GM19193 (cell line): ENCODE results near the gene GSPT1.
A peak's percentile ranks its signal among the peaks of the same experiment; 100 is the strongest.

Source experiments
- POLR2A ChIP-seq: IDR thresholded peaks from 4 replicates; pipeline ENCODE4 v1.6.1; 2011; ENCODE audit not compliant: insufficient read depth, insufficient read length; ENCODE audit errors: extremely low read depth

GSPT1 gene

DNA sequence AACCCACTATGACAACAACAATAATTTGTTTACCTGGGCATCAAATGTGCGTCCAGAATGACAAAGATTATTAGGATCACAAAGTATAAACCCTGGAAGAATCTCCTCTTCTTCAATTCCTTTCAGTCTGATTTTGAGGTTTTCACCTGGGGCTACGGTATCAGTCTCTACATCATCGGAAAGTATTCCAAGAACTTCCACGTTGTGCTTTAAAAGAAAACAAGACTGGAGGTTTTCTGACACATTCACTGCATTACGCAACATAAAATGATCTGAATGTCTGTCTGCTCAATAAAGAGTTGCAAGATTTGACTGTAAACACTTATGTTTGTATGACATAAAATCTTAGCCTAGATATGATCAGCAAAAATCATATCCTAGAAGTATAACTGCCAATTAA is 38.4 kb downstream of the GSPT1 start:
- TF ChIP-seq POLR2A: no peak

DNA sequence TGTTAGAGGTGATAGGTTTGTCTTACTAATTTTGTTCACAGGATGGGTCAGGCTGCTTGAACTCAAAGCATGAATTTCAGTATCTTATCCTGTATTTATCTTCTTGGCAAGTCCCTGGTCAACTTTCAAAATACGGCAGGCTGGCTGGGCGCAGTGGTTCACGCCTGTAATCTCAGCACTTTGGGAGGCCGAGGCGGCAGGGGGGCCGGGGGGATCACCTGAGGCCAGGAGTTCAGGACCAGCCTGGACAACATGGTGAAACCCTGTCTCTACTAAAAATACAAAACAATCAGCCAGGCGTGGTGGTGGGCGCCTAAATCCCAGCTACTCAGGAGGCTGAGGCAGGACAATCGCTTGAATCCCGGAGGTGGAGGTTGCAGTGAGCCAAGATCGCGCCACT is 39.5 kb downstream of the GSPT1 start:
- TF ChIP-seq POLR2A: no peak

DNA sequence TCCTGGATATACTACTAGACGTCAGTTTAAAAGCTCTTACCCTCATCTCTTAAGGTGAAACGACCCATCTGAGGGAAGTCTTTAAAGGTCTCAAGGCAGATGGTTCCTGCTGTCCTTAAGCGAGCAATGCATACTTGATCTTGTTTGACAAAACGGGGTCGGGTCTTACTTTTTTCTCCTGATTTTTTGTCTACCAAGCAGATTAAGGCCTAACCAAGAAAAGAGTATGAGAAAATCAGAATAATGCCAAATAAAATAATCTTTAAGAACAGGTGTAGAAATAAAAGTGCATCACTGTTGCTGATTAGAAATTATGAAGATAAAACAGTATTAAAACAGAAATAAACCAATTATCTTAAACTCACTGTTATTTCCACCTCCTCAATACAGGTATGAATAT is 40.0 kb downstream of the GSPT1 start:
- TF ChIP-seq POLR2A: no peak

DNA sequence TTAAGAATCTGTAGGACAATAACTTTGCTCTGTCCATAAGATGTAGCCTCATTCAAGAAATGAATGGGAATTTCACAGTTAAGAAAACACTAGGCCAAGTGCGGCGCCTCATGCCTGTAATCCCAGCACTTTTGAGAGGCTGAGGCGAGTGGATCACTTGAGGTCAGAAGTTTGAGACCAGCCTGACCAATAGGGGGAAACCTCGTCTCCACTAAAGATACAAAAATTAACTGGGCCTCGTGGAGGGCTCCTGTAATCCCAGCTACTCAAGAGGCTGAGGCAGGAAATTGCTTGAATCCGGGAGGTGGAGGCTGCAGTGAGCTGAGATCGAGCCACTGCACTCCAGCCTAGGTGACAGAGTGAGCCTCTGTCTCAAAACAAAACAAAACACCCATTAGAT is 44.6 kb downstream of the GSPT1 start:
- no peak for TF ChIP-seq POLR2A

DNA sequence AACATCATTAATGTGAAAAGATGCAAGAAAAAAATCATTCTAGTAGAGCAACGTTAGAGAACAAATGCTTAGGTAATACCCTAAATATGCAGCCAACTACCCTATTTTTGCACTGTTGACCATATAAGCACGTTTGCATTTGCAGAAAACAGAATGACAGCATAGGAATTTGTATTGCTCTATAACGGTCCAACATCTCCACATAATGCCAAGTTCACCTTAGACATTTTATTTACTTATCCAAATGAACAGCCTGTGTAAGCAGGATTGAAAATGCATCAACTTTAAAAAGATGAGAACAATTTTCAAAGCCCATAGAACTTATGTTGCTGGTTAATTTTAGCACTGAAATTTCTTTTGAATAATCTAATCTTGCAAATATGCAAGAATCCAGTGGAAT is 45.4 kb downstream of the GSPT1 start:
- no peak for TF ChIP-seq POLR2A

DNA sequence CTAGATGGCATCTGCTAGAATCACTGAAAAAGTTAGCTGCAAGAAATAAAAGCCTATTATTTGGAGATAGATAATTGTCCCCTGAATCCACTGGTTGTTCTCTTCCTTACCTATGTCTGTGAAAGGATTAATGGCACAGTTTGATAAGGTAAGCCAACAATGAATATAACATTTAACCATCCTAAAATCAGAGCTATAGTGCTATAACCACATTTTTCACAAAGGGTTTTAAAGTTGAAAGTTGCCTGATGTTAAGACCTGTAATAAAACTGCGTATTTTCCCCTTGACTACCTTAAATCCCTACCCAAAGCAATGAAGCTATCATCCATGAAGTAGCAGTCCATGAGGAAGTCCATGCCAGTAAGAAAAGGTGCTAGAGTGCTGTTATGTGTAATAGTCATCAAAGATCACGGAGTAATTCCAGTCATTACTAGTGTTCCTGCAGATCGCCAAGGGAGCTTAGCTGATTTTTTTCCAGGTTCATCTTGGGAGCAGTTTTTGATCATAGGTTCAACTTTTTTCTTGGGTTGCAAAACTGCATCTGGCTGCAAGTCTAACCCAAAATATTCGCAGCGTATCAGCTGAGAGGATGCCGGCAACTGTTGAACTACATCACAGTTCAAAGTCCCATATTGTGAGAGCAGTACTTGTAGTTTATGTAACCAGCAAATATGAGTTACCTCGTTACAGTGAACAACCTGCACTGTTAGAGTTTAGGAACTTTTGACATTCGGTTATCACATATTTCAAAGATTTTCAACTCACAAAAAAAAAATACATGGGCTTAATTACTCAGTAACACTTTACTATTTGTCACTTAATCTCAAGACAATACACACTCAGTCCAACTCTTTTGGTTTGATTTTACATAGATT is 46.2 kb downstream of the GSPT1 start:
- TF ChIP-seq POLR2A: no peak

DNA sequence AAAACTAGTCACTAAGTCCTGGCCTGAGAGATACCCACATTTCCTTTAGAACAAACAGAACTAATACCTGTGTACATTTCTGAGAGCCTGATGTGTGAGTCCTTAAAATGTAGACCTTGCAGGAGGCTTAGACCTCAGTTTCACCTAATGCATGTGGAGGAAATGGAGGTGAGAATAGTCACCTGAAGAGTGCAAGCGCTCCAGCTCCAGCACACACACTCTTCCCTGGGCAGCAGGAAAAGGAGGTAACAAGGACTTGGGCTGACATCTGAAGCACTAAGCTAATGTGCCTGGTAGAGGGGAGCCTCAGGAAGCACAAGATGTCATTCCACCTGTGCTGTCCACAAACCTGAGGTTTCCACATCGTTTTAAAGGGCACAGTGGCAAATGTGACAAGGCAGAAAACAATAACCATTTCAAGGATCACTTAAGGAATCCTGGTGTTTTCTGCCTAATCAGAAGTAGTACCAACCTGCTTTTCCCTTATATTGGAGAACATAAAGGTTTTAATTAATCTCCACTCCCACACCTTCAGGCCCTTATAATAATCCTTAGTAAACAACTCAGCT is 47.3 kb downstream of the GSPT1 start:
- TF ChIP-seq POLR2A: no peak

DNA sequence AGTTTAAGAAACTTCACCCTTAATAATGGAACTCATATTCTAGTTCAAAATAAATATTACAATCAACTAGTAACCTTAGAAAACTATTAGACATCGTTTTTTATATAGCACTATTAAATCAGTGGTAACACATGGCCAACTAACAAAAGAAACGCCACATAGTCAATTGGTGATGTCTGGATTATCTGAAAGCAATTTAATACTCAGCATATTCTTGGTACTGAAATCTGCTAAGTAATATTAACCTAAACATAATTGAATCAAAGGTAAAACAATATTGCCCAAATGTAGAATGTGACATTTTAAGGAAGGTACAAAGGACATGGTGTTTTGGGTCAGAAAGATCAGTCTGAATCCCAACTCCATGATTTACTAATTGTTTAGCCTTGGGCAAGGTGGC is 53.3 kb downstream of the GSPT1 start:
- no peak for TF ChIP-seq POLR2A

DNA sequence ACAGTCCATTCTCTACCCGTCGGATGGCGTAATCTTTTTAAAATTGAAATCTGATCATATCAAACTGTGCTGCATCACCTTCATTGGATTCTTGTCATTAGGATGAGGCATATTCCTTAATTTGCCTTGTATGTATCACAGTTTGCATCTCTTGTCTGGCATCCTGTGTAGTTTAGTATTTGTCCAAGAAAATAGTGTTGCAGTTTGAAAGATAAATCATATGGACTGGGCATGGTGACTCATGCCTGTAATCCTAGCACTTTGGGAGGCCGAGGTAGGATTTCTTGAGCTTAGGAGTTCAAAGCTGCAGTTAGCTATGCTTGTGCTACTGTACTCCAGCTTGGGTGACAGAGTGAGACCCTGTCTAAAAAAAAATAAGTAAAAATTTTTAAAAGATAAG is 58.6 kb downstream of the GSPT1 start:
- TF ChIP-seq POLR2A: no peak

DNA sequence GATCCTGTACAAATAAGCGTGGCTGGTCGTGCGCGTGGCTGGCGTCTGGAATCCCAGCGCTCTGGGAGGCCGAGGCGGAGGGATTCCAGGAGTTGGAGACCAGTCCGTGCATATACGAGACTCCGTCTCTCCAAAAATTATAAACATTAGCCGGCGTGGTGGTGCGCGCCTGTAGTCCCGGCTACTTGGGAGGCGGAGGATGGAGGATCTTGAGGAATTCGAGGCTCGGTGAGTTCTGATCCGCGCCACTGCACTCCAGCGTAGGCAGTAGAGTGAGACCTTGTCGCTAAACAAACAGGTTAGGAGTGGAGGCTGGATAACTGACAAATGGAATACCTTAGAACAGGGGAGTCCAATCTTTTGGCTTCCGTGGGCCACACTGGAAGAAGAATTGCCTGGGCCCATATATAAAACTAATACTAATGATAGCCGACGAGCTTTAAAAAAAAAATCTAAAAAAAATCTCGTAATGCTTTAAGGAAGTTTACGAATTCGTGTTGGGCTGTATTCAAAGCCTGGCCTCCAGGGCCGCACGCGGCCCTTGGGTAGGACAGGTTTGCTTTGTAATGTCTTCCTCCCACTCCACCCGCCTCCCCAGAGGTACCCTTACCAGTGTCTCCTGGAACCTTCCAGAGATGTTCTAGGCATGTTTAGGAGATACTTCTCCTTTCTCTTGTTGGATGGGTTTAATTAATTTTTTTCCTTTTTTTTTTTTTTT is 63.5 kb downstream of the GSPT1 start:
- no peak for TF ChIP-seq POLR2A

DNA sequence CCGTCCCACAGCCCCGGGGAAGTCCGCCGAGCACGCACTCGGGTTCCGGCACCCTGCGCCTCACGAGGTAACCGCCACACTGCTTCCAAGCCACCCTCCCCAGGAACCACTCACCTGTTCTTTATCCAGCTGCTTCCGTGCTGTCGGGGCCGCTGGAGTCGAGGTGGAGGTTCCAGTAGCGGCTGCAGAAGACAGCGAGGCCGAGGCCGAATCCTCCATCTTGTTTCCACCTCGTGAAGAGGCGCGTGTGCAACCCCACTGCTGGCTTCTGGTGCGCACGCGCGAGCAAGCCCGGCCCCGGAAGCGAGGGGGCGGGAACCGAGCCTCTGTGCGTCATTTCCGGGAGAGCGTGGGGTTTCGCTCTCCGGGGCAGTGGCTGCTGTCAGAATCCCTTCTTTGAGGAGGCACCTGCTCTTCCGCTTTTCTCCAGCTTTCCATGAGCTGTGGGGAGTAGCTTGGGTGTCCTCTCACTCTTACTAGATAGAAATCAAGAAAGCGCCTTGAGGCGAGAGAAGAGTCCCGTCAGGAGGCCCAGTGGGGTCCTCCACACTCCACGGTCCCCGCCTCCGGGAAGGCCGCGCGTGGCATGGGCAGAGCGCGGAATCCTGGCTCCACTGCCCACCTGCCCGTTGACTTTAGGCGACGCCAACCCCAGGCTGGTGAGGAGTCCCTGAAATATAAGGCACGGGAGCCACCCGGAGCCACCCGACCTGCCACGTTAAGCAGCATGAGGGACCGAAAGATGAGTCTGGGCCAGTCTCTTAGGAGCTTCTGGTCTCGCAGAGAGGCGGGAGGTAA is 64.3 kb downstream of the GSPT1 start, which contains the start of gene RSL1D1:
Gene RSL1D1, minus strand, starts transcription at position 249 of the 798 bp plus-strand sequence. Its CDS starts 30 bp downstream, at position 219.
- peak; percentile 97 for TF ChIP-seq POLR2A

DNA sequence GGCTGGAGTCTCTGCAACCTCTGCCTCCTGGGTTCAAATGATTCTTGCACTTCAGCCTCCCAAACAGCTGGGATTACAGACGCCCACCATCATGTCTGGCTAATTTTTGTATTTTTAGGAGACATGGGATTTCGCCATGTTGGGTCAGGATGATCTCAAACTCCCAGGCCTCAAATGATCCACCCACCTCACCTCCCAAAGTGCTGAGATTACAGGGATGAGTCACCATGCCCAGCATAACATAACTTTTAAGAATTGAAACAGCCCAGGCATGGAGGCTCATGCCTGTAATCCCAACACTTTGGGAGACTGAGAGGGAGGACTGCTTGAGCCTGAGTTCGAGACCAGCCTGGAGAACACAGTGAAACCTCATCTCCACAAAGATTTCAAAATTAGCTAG is 66.9 kb downstream of the GSPT1 start:
- TF ChIP-seq POLR2A: no peak

DNA sequence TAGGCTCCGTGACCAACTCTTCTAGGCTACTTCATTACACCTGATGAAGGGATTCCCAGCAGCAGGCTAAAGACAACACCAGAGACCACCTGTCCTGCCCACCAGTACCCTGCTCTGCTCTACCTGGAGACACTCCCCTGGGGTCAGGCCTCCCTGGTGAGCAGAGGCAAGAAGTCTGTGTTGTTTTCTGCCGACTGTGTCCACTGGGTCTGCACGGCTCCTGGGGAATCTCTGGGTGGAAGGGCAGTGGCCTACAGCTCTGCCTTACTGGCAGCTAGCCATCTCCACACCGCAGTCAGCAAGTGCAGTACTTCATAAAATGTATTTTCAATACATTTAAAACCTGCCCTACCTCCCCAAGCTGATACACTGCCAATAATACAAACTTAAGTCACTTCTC is 71.3 kb downstream of the GSPT1 start:
- no peak for TF ChIP-seq POLR2A

DNA sequence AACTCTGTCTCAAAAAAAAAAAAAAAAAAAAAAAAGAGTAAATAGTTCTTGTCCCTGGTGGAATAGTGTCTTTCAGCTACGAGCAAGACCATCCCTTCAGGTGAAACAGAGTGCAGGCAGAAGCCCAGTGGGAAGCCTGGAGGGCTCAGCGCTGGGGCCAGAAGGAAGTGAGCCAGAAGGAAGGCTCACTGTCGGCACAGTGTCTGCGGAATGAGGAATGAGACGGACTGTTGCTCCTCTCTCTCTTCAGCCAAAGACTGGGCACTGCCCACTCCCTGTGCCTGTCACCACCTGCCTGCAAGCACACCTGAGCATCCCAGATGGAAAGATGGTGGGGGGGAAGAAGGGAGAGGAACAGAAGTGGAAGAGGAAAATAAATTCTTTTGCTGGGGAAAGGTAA is 71.9 kb downstream of the GSPT1 start:
- TF ChIP-seq POLR2A: no peak

DNA sequence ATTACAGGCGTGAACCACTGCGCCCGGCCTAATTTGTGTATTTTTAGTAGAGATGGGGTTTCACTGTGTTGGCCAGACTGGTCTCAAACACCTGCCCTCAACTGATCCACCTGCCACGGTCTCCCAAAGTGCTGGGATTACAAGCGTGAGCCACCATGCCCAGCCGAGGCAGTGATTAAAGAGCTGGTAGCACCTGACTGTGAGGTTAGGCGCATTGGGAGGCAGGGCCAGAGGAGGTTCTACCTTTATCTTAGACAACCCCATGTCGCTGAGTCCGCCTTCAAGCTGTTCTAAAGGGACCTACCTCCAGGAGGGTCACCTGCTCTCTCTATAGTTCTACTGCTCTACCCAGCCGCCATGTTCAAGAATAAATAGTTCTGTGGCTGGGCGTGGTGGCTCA is 72.5 kb downstream of the GSPT1 start:
- no peak for TF ChIP-seq POLR2A
